T47D (cell line): ENCODE data around the gene SIK1.
"Not testable (repeated sequence)": the region's sequence is repeated elsewhere in the genome, so short reads cannot be mapped to it uniquely, and the experiment has no call there.

Source experiments
- DNase-seq, 2 experiments: peaks; one replicate each; pipeline versions ENCODE4 v3.0.0 to v3.0.0-alpha.2; 2011 to 2012; ENCODE audit warnings: low read depth in 1 of 2, low spot score in 1 of 2
- in situ Hi-C: cut with HindIII; loops from 2 replicates; pipeline ENCODE4 v1.10.0; 2016; ENCODE audit warnings: low sequenced_read_pairs, low pct_unique_long_range_greater_than_20kb

Gene SIK1

DNA sequence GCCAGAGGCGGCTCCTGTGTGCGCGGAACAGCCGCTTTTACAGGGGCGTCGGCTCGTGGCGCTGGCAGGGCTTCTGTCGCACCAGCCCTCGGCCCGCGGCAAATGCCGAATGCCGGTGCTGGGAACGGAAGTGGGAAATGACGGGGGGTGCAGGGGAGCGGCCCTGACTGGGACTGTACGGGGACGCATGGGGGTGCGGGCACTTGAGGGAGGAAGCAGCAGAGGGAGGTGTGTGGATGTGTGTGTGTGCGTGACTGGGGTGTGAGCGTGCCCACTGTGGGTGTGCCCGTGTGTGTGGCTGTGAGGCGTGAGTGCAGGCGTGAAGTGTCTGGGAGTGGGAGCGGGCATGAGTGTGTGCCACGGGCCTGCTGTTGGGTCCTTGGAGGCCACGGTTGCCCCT is 17.6 kb upstream of the SIK1 start:
- DNase-seq, in situ Hi-C loops: not testable (repeated sequence)

DNA sequence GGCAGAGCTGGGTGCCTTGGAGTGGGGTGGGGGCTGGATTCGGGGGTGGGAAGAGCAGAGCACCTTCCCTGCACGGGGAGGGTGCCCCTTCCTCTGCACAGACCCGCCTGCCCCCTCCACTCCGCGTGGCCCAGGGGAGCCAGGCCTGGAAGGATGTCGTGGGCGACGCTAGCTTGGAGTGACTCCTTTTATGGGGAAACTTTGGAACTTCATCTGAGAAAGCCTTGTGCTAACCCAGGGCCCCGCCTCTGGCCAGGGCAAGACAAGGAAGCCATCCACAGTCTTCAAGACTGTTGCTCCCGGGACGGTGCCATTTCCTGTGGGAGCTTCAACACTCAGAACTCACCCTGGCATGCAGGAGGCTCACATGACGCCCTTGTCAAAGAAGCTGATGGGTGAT is 15.6 kb upstream of the SIK1 start:
- in situ Hi-C loops, DNase-seq: not testable (repeated sequence)

DNA sequence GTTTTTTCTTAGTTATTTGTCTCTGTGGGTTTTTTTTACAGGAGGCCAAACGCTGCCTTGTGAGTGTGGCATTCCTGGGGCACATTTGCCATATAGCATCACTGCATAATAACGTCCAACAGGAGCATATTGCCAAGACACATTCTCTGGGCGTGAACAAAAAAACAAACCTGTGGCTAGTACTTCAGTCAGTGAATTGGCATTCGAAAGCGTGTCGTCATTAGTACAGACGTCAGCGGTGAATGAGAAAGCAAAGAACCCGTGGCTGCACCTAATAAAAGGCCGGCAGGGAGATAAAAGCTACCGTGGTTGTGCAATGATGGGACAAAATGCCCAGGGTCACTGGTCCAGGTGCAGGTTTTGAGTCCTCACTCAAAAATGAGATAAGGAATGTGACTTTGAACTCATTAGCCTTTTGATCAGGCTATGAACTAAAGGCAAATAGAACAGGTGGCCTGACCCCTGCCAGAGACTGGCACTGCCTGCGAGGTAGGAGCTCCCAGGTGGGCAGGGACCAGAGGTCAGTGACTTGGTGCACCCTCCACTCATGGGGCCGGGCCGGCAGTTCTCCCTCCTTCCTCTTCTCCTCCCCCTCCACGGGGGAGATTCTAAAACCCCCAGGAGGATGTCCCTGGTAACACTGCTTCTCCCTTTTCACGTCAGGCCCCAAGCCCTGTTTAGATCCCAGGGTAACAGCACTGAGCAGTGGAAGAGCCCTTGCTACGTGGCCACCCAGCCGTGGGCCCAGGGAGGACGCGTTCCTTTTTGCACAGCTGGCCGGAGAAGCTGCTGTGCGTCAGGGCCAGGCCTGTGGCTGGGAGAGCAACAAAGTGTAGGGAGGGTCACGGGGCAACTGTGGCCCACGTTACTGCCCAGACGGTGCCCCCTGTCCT is 14.2 kb upstream of the SIK1 start:
- in situ Hi-C loops, DNase-seq: not testable (repeated sequence)

DNA sequence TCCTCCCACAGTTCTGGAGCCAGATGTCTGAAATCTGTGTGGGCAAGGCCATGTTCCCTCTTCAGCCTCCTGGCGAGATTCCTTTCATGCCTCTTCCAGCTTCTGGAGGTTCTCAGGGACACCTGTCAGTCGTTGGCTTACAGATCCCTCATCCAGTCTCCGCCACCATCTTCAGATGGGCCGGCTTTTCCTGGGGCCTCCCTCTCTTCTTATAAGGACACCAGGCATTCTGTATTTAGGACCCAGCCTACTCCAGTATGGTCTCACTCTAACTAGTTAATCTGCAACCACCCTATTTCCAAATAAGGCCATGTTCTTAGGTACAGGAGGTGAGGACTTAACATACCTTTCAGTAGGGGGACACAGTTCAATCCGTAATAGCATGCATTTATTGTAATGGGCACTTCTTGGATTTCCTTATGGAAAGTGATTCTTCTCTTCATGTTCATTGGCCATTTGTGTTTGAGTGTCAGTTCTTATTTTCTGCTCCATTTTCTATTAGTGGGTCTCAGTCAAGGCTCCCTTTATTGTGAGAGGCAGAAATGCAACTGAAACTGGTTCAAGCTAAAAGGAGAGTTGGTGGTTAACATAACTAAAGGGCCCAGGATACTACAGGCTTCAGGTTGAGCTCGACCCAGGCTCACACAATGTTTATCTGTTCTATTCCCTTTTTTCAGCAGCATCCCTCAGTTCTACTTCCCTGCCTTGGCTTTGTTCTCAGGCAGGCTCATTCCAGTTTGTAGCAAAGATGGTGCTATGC is 12.6 kb upstream of the SIK1 start:
- DNase-seq, in situ Hi-C loops: not testable (repeated sequence)

DNA sequence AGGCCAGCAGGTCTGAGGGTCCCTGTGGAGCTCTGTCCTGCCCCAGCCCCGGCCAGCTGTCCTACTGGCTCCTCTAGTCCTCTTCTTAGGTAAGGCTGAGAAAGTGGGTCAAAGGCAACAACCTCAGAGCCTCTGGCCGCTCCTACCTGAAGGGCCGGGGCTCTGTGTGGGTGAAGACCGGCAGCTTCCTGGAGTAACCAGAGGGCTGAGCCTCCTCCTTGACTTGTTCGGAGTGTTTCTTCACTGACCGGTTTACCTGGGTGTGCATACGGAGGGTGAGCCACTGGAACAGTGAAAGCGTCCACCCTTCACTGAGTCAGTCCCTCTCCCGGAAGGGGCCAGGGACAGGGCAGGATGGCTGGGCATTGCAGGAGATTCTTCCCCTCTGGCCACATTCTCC is 9.3 kb upstream of the SIK1 start:
- in situ Hi-C loops, DNase-seq: not testable (repeated sequence)

DNA sequence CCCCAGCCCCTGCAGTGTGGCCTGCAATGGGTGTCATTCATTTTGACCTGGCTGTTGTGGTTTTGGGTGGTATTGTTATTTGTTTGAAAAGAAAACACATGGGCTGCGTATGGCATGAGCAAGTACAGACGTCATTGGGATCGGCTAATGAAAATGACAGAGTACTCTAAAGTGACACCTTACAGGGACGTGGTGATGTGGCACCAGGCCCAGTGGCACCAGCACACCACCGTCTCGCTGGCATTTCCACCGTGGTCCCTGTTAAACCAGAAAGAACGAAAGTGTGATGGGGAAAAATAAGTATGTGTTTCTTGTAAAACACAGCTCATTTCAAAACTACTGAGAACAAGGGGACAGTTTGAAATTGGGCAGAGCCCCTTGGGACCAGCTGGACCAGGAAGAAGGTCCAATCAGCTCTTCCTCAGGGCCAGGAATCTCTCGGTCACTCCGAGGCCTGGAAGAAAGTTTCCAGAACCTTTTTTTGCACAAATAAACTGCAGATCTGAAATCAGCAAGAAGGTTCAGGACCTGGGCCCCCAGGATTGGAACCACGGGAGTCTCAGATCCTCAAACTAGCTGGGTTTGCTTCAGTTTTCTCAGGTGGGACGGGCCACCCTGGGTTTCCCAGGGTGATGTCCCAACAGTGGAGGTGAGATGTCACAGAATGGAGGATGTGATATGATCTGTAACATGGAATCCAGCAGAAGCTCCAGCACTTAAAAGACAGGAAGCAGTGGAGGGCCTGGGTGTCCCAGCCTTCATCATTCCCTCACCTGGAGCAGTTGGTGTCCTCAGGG is 6.6 kb upstream of the SIK1 start:
- in situ Hi-C loops, DNase-seq: not testable (repeated sequence)

DNA sequence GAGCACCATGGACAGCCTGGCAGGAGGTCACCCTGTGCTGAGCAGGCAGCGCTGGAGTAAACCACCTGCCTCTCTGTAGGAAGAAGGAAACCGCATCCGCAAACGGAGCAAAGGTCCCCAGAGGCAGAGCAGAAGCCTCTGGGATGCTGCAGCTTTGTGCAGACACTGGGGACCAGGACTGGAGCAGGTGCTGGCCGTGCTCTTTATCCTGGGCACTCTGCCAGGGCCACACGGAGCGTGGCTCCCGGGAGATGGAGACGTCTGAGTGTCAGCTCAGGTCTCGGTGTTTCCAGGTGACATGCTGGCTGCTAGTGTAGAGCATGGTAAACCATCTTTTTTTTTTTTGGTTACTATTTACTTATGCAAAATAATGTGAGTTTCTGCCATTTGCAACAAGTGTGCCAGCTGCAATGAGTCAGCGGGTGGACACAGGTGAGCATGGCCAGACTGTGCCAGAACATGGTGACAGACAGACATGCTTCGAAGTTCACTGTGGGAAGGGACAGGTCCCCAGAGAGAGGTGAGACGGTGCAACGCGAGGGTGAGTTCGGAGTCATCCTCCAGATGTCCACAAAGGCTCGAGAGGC is 4.0 kb upstream of the SIK1 start:
- in situ Hi-C loops, DNase-seq: not testable (repeated sequence)

DNA sequence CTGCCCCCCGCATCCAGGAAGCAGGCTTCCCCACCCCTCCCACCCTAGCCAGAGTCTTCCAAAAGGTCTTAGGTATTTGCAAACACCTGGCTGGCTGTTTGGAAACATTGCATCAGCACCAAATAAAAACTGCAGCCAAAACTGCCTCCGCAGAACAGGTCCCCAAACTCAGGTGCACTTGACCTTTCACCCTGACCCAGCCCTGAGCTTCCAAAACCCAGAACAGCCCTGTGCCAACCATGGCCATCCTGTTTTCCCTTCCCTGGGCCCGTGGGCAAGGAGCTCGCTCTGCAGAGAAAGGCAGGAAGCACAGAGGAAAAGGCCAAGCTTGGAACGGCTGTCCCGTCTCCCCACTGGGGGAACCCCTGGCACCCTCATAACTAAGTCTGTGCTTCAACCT is 2.0 kb upstream of the SIK1 start:
- in situ Hi-C loops: not testable (repeated sequence)

DNA sequence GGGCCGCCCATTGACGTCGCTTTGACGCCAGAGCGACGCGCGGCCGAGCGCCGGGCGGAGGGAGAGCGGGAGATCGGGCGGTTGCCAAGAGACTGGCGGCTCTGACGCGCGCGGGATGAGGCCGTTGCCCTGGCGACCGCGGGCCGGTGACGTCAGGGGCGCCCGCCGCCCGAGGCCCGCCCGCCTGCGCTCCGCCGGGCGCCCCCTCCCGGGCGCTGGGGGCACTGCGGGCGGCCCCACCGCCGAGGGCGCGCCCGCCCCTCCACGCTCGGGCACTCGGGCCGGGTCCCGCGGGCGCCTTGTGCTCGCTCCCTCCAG is 270 bp upstream of the SIK1 start:
- DNase-seq, in situ Hi-C loops: not testable (repeated sequence)

More for the DNA sequence above, 2.0 kb upstream of the SIK1 start:
- DNase-seq: not testable (repeated sequence)

DNA sequence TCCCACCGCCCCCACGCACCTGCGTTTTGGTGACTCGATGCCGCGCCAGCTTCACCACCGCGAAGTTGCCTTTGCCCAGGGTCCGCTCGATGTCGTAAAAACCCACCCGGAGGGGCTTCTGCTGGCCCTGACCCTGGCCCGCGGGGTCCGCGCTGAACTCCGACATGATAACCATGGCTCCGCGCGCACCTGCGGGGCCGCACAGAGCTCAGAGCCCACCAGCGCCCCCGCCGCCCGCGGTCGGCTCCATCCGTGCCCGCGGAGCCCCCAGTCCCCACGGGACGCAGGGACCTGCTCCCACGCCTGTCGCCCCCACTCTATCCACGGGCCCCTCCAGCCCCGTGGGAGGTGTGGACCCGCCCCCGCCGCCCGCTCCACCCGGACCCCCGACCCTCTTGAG is 927 bp downstream of the SIK1 start:
- in situ Hi-C loops, DNase-seq: not testable (repeated sequence)

DNA sequence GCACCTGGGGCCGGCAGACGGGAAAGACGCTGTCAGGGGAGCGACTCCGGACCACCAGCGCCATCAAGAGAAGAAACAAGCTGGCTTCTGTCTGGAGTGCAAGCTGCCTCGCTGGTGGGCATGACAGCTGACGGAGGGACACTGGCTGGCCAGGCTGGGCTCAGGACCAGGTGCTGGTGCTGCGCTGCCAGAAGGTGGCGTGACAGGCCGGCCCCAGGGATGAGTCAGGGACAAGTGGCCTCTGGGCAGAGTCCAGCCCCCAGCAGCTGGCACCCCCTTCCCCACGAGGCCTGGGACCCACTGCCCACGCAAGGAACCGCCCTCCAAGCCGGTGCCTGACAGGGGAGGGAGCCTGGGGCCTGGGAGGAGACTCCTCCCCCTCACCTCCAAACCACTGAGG is 7.5 kb downstream of the SIK1 start:
- DNase-seq, in situ Hi-C loops: not testable (repeated sequence)

DNA sequence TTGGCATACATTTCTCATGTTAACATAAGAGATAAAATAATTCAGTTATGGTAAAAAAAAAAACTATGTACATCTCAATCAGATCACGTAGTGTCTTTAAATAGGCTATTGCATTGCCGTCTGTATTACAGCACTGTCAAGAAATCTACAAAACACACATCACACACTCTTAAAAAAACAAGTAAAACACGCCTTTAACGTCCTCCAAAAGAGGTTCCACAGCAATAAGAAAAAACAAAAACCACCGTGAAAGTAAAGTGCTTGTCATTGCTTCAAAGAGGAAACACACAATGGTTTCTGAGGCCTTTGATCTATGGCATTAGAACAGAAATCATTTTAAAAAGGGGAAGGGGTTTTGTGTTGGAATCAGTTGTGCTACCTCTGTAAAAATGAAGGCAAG is 12.4 kb downstream of the SIK1 start:
- in situ Hi-C loops, DNase-seq: not testable (repeated sequence)

DNA sequence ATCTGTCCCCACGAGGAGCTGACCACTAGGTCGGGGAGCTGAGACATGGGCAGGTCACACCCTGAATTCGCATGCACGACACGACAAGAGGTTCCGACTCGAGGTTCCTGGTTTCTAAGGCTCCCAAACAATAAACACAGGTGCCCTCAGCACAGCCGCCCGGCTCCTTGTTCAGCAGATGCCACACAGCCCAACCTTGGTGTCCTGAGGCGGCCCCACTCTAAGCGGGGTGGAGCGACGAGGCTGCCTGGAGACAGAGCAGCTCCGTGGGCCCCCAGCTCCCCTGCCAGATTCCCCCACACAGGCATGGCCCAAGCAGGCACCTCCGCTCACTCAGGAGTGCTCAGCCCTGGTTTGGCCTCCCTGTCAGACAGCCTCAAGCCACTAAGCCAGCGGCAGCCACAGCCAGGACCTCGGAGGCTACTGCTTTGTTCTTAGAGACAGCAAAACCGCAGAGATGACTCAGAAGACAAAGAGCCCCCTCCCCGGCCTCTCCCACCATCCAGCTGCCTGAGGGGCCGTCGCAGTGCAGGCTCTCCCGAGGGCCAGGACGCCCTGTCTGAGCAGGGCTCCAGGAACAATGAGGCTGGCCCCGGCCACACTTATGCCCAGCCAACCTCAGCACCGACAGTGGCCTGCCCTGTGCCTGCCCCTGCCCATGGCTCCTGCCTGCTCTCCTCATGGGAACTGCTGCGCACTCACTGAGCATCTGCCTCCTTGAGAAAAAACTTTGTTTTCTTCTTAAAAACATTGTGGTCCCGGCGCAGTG is 14.7 kb downstream of the SIK1 start:
- in situ Hi-C loops, DNase-seq: not testable (repeated sequence)

DNA sequence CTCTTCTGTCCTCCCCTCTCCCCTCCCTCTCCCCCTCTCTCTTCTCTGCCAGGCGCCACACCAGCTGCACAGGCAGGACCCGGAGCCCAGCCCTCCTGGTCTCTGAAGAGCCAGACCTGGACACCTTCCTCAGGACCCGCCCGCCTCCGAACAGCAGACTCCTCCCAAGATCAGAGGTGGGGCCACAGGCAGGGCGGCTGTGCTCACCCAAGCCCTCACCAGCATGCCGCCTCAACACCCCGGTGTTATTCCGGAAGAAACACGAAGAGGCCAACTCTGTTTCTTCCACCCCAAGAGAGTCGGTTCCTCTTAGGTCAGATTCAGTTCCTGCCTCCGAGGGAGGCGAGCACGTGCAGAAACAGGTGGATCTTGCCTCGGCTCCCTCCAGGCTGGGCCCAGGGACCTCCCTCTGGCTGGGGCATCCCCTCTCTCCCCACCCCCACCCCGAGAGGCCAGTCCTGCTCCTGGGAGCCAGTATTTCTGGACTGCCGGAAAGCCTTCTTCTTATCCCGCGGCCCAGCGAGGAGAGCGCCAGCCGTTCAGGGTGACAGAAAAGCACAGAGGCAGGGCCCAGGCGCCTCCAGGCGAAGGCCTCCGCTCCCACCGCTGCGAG is 16.4 kb downstream of the SIK1 start:
- in situ Hi-C loops, DNase-seq: not testable (repeated sequence)

DNA sequence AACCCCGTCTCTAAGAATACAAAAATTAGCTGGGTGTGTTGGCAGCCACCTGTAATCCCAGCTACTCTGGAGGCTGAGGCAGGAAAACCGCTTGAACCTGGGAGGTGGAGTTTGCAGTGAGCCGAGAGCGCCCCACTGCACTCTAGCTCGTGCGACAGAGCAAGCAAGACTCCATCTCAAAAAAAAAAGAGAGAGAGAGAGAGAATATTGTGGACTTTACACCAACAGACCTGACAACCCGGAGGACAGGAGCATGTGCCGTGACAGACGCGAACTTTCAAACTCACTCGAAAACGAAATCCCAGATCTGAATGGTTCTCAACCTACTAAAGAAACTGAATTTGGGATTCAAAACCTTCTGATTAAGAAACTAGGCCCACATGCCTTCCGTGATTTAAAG is 19.8 kb downstream of the SIK1 start:
- in situ Hi-C loops, DNase-seq: not testable (repeated sequence)

DNA sequence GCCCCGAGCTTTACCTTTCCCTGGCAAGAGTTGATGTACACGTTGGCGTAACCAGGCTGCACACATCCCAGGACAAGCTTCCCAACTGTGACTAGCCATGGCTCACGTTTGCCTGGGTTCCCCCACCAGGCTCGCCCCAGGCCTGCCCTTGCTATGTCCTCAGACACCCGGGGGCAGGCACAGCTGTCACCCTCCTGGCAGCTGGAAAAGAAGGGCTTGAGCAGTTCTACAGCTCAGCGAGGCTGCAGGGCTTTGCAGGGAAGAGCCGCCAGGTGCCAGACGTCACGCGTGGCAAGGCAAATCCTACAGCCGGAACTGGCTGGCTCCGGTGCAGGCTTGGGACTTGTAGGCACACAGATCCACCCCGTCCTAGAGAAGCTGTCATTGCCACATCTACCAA is 22.5 kb downstream of the SIK1 start:
- in situ Hi-C loops, DNase-seq: not testable (repeated sequence)
